PFSK-1 (cell line): ENCODE data around the gene UST.
A peak's percentile ranks its signal among the peaks of the same experiment; 100 is the strongest.

Experiments
- FOXP2 ChIP-seq: optimal IDR thresholded peaks from 2 replicates; pipeline ENCODE3; 2011; ENCODE audit warnings: borderline replicate concordance, control low read depth, inconsistent platforms; ENCODE audit not compliant: insufficient read depth; ENCODE audit errors: extremely low read length, extremely low read depth
- POLR2AphosphoS5 ChIP-seq: IDR thresholded peaks from 2 replicates; pipeline ENCODE4 v1.6.1; 2012; ENCODE audit warnings: low read depth, mild to moderate bottlenecking, control low read depth, low read length, moderate library complexity
- REST ChIP-seq, 2 experiments: IDR thresholded peaks; 2 replicates each; pipeline versions ENCODE4 v1.6.1 to v1.8.0; 2011 to 2012; ENCODE audit warnings: low read depth in 2 of 2, low read length in 2 of 2, control low read depth in 1 of 2, inconsistent platforms in 1 of 2, mild to moderate bottlenecking in 1 of 2, moderate library complexity in 1 of 2; ENCODE audit not compliant: insufficient read depth in 1 of 2
- SIN3A ChIP-seq: IDR thresholded peaks from 2 replicates; pipeline ENCODE4 v1.6.1; 2012; ENCODE audit warnings: mild to moderate bottlenecking, low read length, moderate library complexity, borderline replicate concordance; ENCODE audit not compliant: insufficient read depth
- TAF1 ChIP-seq: IDR thresholded peaks from 2 replicates; pipeline ENCODE4 v1.6.1; 2012; ENCODE audit warnings: low read length, control low read depth, borderline replicate concordance; ENCODE audit not compliant: insufficient read depth

UST gene

DNA sequence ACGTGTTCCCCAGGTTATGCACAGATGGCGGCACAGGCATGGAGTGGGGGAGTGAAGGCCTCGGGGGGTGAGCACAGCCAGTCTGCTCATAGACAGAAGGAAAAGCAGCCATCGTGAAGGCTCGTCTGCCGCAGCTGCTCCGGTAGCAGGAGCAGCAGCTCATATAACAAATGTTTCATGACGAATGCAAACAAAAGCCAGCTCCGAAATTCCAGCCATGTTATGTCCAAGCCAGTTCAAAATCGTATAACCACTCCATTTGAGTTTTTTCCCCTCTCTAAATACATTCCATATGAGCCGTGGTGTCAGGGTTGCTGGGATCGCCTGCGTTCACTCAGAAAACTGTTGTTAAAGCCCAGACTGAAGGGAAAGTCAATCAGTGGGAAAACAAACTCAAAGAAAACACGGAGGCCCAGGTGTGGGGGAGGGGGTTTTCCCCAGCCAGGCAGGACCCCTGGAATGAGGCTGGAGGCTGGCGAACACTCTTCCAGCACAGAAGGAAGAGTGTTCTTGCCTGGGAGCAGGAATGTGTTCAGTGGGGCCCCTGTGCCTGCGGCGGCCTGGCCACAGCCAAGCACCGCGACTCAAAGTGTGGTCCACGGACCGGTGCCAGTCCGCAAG is 290.3 kb downstream of the UST start:
- TF ChIP-seq TAF1 = no peak

GRCh38 chr6:149041953-149042352 is 295.1 kb downstream of the UST start:
- no peak for TF ChIP-seq TAF1
- no peak for TF ChIP-seq REST (IDR thresholded peaks at IDR 0.05; ENCODE audit: insufficient read depth in 1 of 2, low read depth in 2 of 2, low read length in 2 of 2)
- TF ChIP-seq SIN3A = no peak
- no peak for TF ChIP-seq POLR2AphosphoS5
- no peak for TF ChIP-seq FOXP2

- TF ChIP-seq TAF1 (no peak), REST (IDR thresholded peaks at IDR 0.05; ENCODE audit: insufficient read depth in 1 of 2, low read depth in 2 of 2, low read length in 2 of 2) (no peak), FOXP2 (peak; percentile 22), SIN3A (no peak), POLR2AphosphoS5 (no peak)
Measured at GRCh38 chr6:149043476-149044130, 296.8 kb downstream of the UST start.

DNA sequence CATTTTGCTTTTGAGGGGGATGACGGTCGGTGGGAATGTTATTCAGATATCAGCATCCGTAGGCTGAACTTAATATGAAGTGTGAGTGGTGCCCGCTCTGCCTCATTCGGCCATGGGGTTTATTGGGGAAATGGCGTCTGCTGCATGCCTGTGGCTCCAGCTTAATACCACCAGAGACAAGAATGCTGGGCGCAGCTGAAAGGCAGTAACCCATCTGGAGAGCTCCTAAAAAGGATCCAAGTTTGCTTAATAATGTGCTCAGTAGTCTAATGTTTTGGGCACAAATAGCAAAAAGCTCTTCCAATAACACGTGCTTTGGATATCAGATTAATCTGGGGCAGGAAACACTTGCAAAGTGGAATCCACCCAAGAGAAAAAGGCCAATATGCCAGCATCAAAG is 297.7 kb downstream of the UST start:
- TF ChIP-seq FOXP2 = no peak
- TF ChIP-seq REST (IDR thresholded peaks at IDR 0.05; ENCODE audit: insufficient read depth in 1 of 2, low read depth in 2 of 2, low read length in 2 of 2) = no peak
- no peak for TF ChIP-seq SIN3A
- TF ChIP-seq TAF1 = no peak
- no peak for TF ChIP-seq POLR2AphosphoS5

DNA sequence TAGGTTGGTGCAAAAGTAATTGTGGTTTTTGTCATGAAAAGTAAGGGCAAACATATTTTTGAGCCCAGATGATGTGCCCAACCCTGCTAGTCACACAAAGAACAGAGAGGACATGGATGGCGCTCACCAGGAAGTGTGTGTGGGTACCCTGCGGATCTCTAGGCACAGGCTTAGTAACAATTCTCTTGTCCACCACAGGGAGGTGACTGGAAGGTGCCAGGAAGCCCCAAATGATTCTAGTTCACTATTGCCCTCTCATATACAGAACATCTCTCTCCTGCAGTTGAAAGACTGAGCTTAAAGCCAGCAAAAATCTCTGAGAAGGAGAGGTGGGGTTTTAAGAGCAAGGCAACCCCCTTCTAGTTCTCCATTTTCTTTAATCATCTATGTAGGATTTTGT is 298.6 kb downstream of the UST start:
- no peak for TF ChIP-seq REST (IDR thresholded peaks at IDR 0.05; ENCODE audit: insufficient read depth in 1 of 2, low read depth in 2 of 2, low read length in 2 of 2)
- TF ChIP-seq POLR2AphosphoS5 = no peak
- no peak for TF ChIP-seq FOXP2
- no peak for TF ChIP-seq SIN3A
- TF ChIP-seq TAF1 = no peak
